Psoas muscle (tissue), 8 donors: ENCODE data around the gene CLEC2B. TPM values are rescaled to one million over a fixed set of nuclear protein-coding genes. Genes with fewer than 3 reads are reported as not detected.

Experiments used
- ATAC-seq, 4 donors: fragments of 200-7000 bp; cut with Tn5 transposase; one replicate each; pipeline ENCODE4 v1.9.1; 2020; ENCODE audit warnings: moderate library complexity in 3 of 4, mild to moderate bottlenecking in 2 of 4
- DNase-seq, 2 donors: peaks; one replicate each; pipeline ENCODE4 v3.0.0-alpha.2; 2020
- H3K27ac ChIP-seq: fragments of 200-600 bp; one replicate; pipeline ENCODE4 v1.8.0; 2022
- H3K27me3 ChIP-seq, 3 donors: fragments of 200-600 bp in 1 of 3; one replicate each; pipeline versions ENCODE4 v1.6.1 to v1.8.0; 2013 to 2022; ENCODE audit warnings: low read length in 2 of 3, mild to moderate bottlenecking in 2 of 3, moderate library complexity in 1 of 3; ENCODE audit not compliant: insufficient read depth in 3 of 3
- H3K36me3 ChIP-seq, 2 donors: fragments of 200-600 bp in 1 of 2; one replicate each; pipeline versions ENCODE4 v1.6.1 to v1.8.0; 2013 to 2022; ENCODE audit warnings: low read depth in 1 of 2, mild to moderate bottlenecking in 1 of 2, moderate library complexity in 1 of 2; ENCODE audit not compliant: insufficient read depth in 1 of 2
- H3K4me1 ChIP-seq: fragments of 200-600 bp; one replicate; pipeline ENCODE4 v1.8.0; 2022
- H3K4me3 ChIP-seq: fragments of 200-600 bp; one replicate; pipeline ENCODE4 v1.8.0; 2022; ENCODE audit warnings: mild to moderate bottlenecking
- H3K9me3 ChIP-seq: fragments of 200-600 bp; one replicate; pipeline ENCODE4 v1.8.0; 2022
- whole genome bisulfite sequencing, 3 donors: extraction: QIAGEN DNeasy Blood & Tissue Kit; methylation state at CpG; one replicate each; pipeline versions ENCODE4 v1.1.6 to v1.1.7; 2013; 5-methylcytosine and 5-hydroxymethylcytosine counted together
- intact Hi-C, 2 donors: fragments of 100-400 bp; cut with DNase I; formaldehyde crosslinking; loops; one replicate each; pipeline versions ENCODE4 v1.11.0 to v1.14.2; 2022
- long read RNA-seq, 2 donors: library from polyadenylated mRNA; unstranded; transcript quantifications; one replicate each; pipeline ENCODE4 v2.0.0, GENCODE V29; 2021
- polyA plus RNA-seq, 3 donors: library from polyadenylated mRNA; stranded (reverse); fragments of 200-250 nt; gene quantifications; one replicate each; pipeline ENCODE4 v1.2.3, GENCODE V29; 2013
- total RNA-seq, 4 donors: library from RNA; stranded (reverse); fragmentation: NEBNext Ultra II Directional in 2 of 4; extraction: Animal tissue kit (Norgen Biotek cat#: 25700) in 2 of 4; gene quantifications; one replicate each; pipeline versions ENCODE4 v1.2.1 to v1.2.4, GENCODE V29; 2021 to 2023
- TF ChIP-seq, protein P1 (sequence below): fragments of 200-600 bp; IDR thresholded peaks from one replicate; pipeline ENCODE4 v1.8.0; 2022; ENCODE audit warnings: antibody characterized with exemption
- donor health status: healthy with polysubstance abuse.
- donor health status: DM: no; HTN: no; CAD: no; lungs with moderate emphysema.
- donor health status: Bipolar disorder and iron deficiency.
- donor health status: healthy.
- donor health status: DM: yes; HTN: yes; CAD: no.
- donor health status: DM: no; HTN: no; CAD: no.
- donor health status: DM: no; HTN: no; CAD: no.
- donor health status: DM: yes; HTN: yes; CAD: no.

Gene CLEC2B
- total RNA-seq, result 10 to 100 TPM in 2 of 4 donors, 1 to 10 TPM in 2; 5.5 to 24.9 (median 10.5) TPM
- polyA plus RNA-seq, result 10 to 100 TPM in 2 of 3 donors, 1 to 10 TPM in 1; 7.8 to 17.3 (median 13.1) TPM
- long read RNA-seq, donor 1, transcript CLEC2B-201 (5 exons, 1,700 nt), result major isoform, 11 of 13 reads
- long read RNA-seq, donor 1, partial matches to known transcripts, result 0 of 13 reads
- long read RNA-seq, donor 1, other reads (novel, unspliced or antisense), result 1 of 13 reads
- long read RNA-seq, donor 2, transcript CLEC2B-201 (5 exons, 1,700 nt), result major isoform, 11 of 11 reads
- long read RNA-seq, donor 2, partial matches to known transcripts, result 0 of 11 reads
- long read RNA-seq, donor 2, other reads (novel, unspliced or antisense), result 0 of 11 reads

DNA sequence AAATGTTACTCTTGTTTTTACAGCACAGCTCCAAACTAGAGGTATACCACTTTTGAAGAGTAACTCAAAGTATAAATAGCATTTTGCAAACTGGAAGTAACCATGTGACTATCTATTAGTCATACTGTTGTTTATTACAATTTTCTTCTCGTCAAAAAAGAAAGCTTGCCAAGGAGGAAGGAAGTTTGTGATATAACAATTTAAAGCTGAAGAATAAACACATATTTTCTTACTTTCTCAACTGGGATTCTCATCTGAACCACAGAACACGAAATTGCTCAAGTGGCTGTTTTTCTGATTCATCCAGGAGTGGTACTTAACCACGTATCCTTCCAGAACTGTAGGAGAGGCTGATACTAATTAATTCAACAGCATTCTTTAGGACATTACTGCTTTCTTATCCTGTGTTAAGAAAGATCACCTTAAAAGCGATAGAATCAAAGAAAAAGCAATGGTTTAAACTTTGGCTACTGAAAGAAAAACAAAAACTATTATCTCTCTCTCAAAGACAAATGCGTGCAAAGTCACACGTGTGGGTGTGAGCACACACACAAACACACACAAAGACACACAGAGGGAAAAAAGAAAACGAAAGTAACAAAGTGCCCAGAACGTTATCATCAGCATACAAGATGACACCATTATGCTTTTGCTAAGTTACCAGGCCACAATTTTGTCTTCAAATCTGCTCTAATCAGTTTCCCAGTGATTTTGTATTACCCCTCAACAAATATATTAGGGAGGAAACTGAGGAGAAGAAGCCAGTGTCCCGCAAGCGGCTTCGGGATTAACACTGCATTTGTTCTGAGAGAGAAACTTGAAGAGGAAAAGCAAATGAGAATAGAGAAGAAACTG, at the start of gene CLEC2B:
CLEC2B (minus strand) TSS at position 48 of the 855 bp plus-strand sequence.
- Histone ChIP-seq H3K36me3 (no peaks in the 10 kb centered on the region), H3K27ac (peak within 1 kb of the TSS; percentile 86), H3K9me3 (no peaks in the 10 kb centered on the region), H3K4me3 (peak within 1 kb of the TSS; percentile 71), H3K4me1 (peaks cover 13% of the 10 kb centered on the region), H3K27me3 (no peaks in the 10 kb centered on the region)
- 16 to 19% (median 17%) methylated on average over 11 of the region's 11 CpGs for WGBS, 3 donors
- DNase-seq, result no peak
- intact Hi-C loops, result loop anchor here in 1 of 2 donors (5.0 kb wide), 1 partner anchor 853 kb away; the partner anchor contains the start of gene YBX3
- ATAC-seq, result peak; percentile 58 to 88 (median 81)
- TF ChIP-seq, protein P1, sequence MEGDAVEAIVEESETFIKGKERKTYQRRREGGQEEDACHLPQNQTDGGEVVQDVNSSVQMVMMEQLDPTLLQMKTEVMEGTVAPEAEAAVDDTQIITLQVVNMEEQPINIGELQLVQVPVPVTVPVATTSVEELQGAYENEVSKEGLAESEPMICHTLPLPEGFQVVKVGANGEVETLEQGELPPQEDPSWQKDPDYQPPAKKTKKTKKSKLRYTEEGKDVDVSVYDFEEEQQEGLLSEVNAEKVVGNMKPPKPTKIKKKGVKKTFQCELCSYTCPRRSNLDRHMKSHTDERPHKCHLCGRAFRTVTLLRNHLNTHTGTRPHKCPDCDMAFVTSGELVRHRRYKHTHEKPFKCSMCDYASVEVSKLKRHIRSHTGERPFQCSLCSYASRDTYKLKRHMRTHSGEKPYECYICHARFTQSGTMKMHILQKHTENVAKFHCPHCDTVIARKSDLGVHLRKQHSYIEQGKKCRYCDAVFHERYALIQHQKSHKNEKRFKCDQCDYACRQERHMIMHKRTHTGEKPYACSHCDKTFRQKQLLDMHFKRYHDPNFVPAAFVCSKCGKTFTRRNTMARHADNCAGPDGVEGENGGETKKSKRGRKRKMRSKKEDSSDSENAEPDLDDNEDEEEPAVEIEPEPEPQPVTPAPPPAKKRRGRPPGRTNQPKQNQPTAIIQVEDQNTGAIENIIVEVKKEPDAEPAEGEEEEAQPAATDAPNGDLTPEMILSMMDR, result no peak

DNA sequence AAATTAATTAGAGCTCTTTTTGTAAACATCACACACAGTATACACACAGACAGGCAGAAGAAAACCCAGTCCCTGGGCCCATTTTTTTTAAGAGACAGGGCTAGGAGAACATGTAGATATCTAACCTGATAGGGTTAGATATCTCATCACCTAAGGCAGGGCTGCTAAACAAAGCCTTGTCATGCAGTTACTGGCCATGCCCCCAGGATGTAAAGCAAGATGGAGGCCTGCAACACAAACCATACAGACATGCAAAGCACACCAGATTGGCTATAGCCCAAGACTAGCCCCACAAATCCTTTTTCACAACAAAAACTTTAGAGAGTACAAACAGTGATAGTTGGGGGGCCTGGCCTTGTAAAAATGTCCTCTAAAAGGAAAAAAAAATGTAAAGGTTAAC, 42.6 kb upstream of the CLEC2B start:
- H3K27me3 ChIP-seq, result no peaks in the 10 kb centered on the region
- intact Hi-C loops, result no loop called here
- no peaks in the 10 kb centered on the region for H3K36me3 ChIP-seq
- ATAC-seq (no peak), DNase-seq (no peak)
- no peaks in the 10 kb centered on the region for H3K4me1 ChIP-seq
- H3K27ac ChIP-seq, result no peak overlapping the region
- TF ChIP-seq, protein P1, result no peak
- H3K4me3 ChIP-seq, result no peak overlapping the region
- H3K9me3 ChIP-seq, result peaks cover 12% of the 10 kb centered on the region

DNA sequence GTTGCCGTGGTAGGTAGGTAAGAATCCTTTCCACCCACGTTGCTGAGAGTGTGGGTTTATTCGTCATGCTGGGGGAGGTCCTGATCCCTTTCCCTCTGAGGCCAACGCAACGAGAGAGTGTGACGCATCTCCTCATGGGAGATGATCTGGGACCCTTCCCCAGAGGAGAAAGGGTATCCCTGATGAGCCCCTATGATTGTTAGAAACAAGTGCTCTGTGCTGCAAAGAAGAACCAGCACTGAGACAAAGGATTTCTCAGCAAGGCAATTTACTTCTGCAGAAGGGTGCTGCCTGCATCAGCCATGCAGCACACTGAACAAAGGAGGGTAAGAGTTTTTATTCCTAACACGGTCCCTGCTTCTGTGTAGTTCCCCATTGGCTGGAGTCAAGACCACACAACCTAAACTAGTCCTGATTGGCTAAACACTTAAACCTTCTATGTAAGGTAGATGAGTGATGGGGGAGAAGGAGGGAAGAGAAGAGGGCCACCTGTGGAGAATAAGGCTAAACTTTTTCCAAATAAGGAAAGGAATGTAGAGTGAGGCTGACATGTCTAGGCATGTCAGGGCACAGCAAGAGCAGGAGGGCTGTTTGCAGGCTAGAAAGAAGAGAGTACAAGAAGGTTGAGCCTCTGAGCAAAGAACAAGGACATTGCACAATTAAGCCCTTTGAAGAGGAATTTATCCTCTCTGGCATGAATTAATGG, 41.7 kb upstream of the CLEC2B start:
- no peak for ATAC-seq
- Histone ChIP-seq H3K4me3 (no peak overlapping the region), H3K4me1 (no peaks in the 10 kb centered on the region), H3K27me3 (no peaks in the 10 kb centered on the region), H3K27ac (no peak overlapping the region), H3K36me3 (no peaks in the 10 kb centered on the region), H3K9me3 (peaks cover 12% of the 10 kb centered on the region)
- no peak for DNase-seq
- intact Hi-C loops, result no loop called here
- 85 to 88% (median 85%) methylated on average over 7 of the region's 7 CpGs for WGBS, 3 donors
- TF ChIP-seq, protein P1, result no peak

DNA sequence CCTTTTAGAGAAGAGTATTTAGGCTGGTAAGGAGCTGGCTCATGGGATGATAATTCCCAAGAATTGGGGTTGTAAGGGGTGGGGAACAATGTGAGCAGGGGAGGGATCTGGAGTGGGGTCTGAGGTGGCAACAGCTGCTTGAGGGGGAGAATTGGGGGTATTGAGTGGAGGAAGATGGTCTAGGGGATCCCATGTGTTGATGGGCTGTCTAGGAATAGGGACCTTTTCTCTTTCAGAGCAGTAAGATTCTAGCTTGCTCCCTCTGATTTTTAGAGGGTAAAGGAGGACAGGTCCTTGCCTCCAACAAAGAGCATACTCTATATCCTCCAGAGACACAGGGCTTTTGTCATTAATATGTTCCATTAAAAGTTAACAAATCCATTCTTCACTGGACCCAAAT, 40.6 kb upstream of the CLEC2B start:
- intact Hi-C loops, result no loop called here
- H3K4me1 ChIP-seq, result no peaks in the 10 kb centered on the region
- peaks cover 12% of the 10 kb centered on the region for H3K9me3 ChIP-seq
- H3K4me3 ChIP-seq, result no peak overlapping the region
- no peak for ATAC-seq
- no peak for DNase-seq
- no peak overlapping the region for H3K27ac ChIP-seq
- TF ChIP-seq, protein P1, result no peak
- H3K27me3 ChIP-seq, result no peaks in the 10 kb centered on the region
- no peaks in the 10 kb centered on the region for H3K36me3 ChIP-seq
